ENCODE data around the gene FBLL1.
"Not testable (repeated sequence)": the region's sequence is repeated elsewhere in the genome, so short reads cannot be mapped to it uniquely, and the experiment has no call there.

The FBLL1 gene

GRCh38 chr5:168527756-168528295 is 1.3 kb upstream of the FBLL1 start:
- Histone ChIP-seq H3K4me3 (ENCODE audit: low read depth, low read length) (no peak overlapping the region), H3K36me3 (replicated peaks) (no peaks in the 10 kb centered on the region), H3K27ac (no peak overlapping the region), H3K27me3 (replicated peaks) (peaks cover 7% of the 10 kb centered on the region)
- in situ Hi-C loops (cut with HindIII; ENCODE audit: low pct_ligation_motif_present, low sequenced_read_pairs): no loop called here
- no peak for TF ChIP-seq CTCF (IDR thresholded peaks at IDR 0.05; ENCODE audit: low read depth, low read length, missing control alignments)
- no peak for DNase-seq

GRCh38 chr5:168529374-168530234 is 499 bp downstream of the FBLL1 start:
- Histone ChIP-seq H3K36me3 (replicated peaks) (no peaks in the 10 kb centered on the region), H3K27me3 (replicated peaks) (peaks cover 7% of the 10 kb centered on the region), H3K4me3 (ENCODE audit: low read depth, low read length) (peak overlapping the region; percentile 39), H3K27ac (no peak overlapping the region)
- no peak for DNase-seq
- TF ChIP-seq CTCF (IDR thresholded peaks at IDR 0.05; ENCODE audit: low read depth, low read length, missing control alignments): no peak
- in situ Hi-C loops (cut with HindIII; ENCODE audit: low pct_ligation_motif_present, low sequenced_read_pairs): no loop called here

- Histone ChIP-seq H3K36me3 (replicated peaks) (no peaks in the 10 kb centered on the region), H3K27ac (no peak overlapping the region), H3K27me3 (replicated peaks) (peaks cover 7% of the 10 kb centered on the region), H3K4me3 (ENCODE audit: low read depth, low read length) (no peak overlapping the region)
- no peak for DNase-seq
- in situ Hi-C loops (cut with HindIII; ENCODE audit: low pct_ligation_motif_present, low sequenced_read_pairs): no loop called here
- TF ChIP-seq CTCF (IDR thresholded peaks at IDR 0.05; ENCODE audit: low read depth, low read length, missing control alignments): no peak
These were observed 1.6 kb downstream of the FBLL1 start for GRCh38 chr5:168530621-168531150.

GRCh38 chr5:168531191-168531590 is 2.1 kb downstream of the FBLL1 start:
- TF ChIP-seq CTCF (IDR thresholded peaks at IDR 0.05; ENCODE audit: low read depth, low read length, missing control alignments): no peak

GRCh38 chr5:168531987-168532864 is 3.1 kb downstream of the FBLL1 start:
- Histone ChIP-seq H3K27ac (no peak overlapping the region), H3K27me3 (replicated peaks) (peaks cover 7% of the 10 kb centered on the region), H3K4me3 (ENCODE audit: low read depth, low read length) (no peak overlapping the region), H3K36me3 (replicated peaks) (no peaks in the 10 kb centered on the region)
- no peak for DNase-seq
- no peak for TF ChIP-seq CTCF (IDR thresholded peaks at IDR 0.05; ENCODE audit: low read depth, low read length, missing control alignments)
- in situ Hi-C loops (cut with HindIII; ENCODE audit: low pct_ligation_motif_present, low sequenced_read_pairs): no loop called here

More at GRCh38 chr5:168531191-168531590, 2.1 kb downstream of the FBLL1 start:
- peaks cover 7% of the 10 kb centered on the region for H3K27me3 ChIP-seq (replicated peaks)
- in situ Hi-C loops (cut with HindIII; ENCODE audit: low pct_ligation_motif_present, low sequenced_read_pairs): no loop called here
- no peak overlapping the region for H3K27ac ChIP-seq
- no peak for DNase-seq
- no peaks in the 10 kb centered on the region for H3K36me3 ChIP-seq (replicated peaks)
- no peak overlapping the region for H3K4me3 ChIP-seq (ENCODE audit: low read depth, low read length)

- DNase-seq; in situ Hi-C loops (cut with HindIII; ENCODE audit: low pct_ligation_motif_present, low sequenced_read_pairs); H3K27me3 ChIP-seq (replicated peaks); H3K27ac ChIP-seq; H3K36me3 ChIP-seq (replicated peaks); H3K4me3 ChIP-seq (ENCODE audit: low read depth, low read length): not testable (repeated sequence)
These were observed 5.2 kb downstream of the FBLL1 start for GRCh38 chr5:168534351-168534750.
